Activated T-helper 17 cell treated with anti-CD3 and anti-CD28 coated beads, Interleukin-2, amount 50 U/mL, for 72 hours (primary cell): ENCODE data around the gene ZNF740. TPM values are rescaled to one million over a fixed set of nuclear protein-coding genes. Genes with fewer than 3 reads are reported as not detected.

Experiments used
- ATAC-seq: fragments of 150-1000 bp; cut with Tn5 transposase; replicated peaks from 2 replicates; pipeline ENCODE4 v1.10.0; 2021; ENCODE audit warnings: mild to moderate bottlenecking, moderate library complexity
- H3K27ac Mint-ChIP-seq: one replicate; pipeline ENCODE4 v1.8.0; 2022; ENCODE audit warnings: mixed read lengths
- H3K27me3 Mint-ChIP-seq: one replicate; pipeline ENCODE4 v1.8.0; 2022; ENCODE audit warnings: mixed read lengths
- H3K36me3 Mint-ChIP-seq: one replicate; pipeline ENCODE4 v1.8.0; 2022; ENCODE audit warnings: low read depth, mild to moderate bottlenecking, mixed read lengths
- H3K4me1 Mint-ChIP-seq: one replicate; pipeline ENCODE4 v1.8.0; 2022; ENCODE audit warnings: mixed read lengths
- H3K4me3 Mint-ChIP-seq: one replicate; pipeline ENCODE4 v1.8.0; 2022; ENCODE audit warnings: mild to moderate bottlenecking, mixed read lengths
- H3K9me3 Mint-ChIP-seq: one replicate; pipeline ENCODE4 v1.8.0; 2022; ENCODE audit warnings: mixed read lengths
- total RNA-seq, 2 donors: library from RNA; stranded (reverse); gene quantifications; one replicate each; pipeline ENCODE4 v1.2.3, GENCODE V29; 2022

ZNF740 gene
- total RNA-seq, 2 donors from 2014 or later = 41.8 to 42.3 TPM

GRCh38 chr12:53229454-53229853 is 48.9 kb downstream of the ZNF740 start:
- ATAC-seq = no peak
- H3K4me1 Mint-ChIP-seq = peaks cover 55% of the 10 kb centered on the region
- H3K27me3 Mint-ChIP-seq = no peaks in the 10 kb centered on the region
- peaks cover 35% of the 10 kb centered on the region for H3K36me3 Mint-ChIP-seq
- peak overlapping the region; percentile 86 for H3K4me3 Mint-ChIP-seq
- peak overlapping the region; percentile 73 for H3K27ac Mint-ChIP-seq
- no peaks in the 10 kb centered on the region for H3K9me3 Mint-ChIP-seq

GRCh38 chr12:53230108-53230845 is 49.8 kb downstream of the ZNF740 start:
- peak overlapping the region; percentile 73 for H3K27ac Mint-ChIP-seq
- H3K4me1 Mint-ChIP-seq = peaks cover 49% of the 10 kb centered on the region

GRCh38 chr12:53231671-53231920 is 51.1 kb downstream of the ZNF740 start:
- ATAC-seq = no peak
- H3K4me3 Mint-ChIP-seq = peak overlapping the region; percentile 86
- H3K27ac Mint-ChIP-seq = peak overlapping the region; percentile 65
- peaks cover 34% of the 10 kb centered on the region for H3K36me3 Mint-ChIP-seq
- H3K9me3 Mint-ChIP-seq = no peaks in the 10 kb centered on the region
- peaks cover 54% of the 10 kb centered on the region for H3K4me1 Mint-ChIP-seq
- H3K27me3 Mint-ChIP-seq = no peaks in the 10 kb centered on the region

More at GRCh38 chr12:53230108-53230845, 49.8 kb downstream of the ZNF740 start:
- Mint-ChIP-seq H3K4me3 (peak overlapping the region; percentile 86), H3K9me3 (no peaks in the 10 kb centered on the region), H3K27me3 (no peaks in the 10 kb centered on the region), H3K36me3 (peaks cover 35% of the 10 kb centered on the region)
- ATAC-seq = no peak

GRCh38 chr12:53231921-53232645 is 51.6 kb downstream of the ZNF740 start, which contains the start of gene RARG:
RARG (minus strand) TSS chr12:53232209; CDS start chr12:53227545, 4,664 bp downstream.
- H3K4me1 Mint-ChIP-seq = peaks cover 55% of the 10 kb centered on the region

GRCh38 chr12:53232646-53233461 is 52.3 kb downstream of the ZNF740 start:
- peak overlapping the region; percentile 86 for H3K4me3 Mint-ChIP-seq
- H3K36me3 Mint-ChIP-seq = peaks cover 23% of the 10 kb centered on the region
- peaks cover 55% of the 10 kb centered on the region for H3K4me1 Mint-ChIP-seq
- no peaks in the 10 kb centered on the region for H3K27me3 Mint-ChIP-seq
- no peaks in the 10 kb centered on the region for H3K9me3 Mint-ChIP-seq
- peak overlapping the region; percentile 77 for H3K27ac Mint-ChIP-seq
- ATAC-seq = peak; percentile 50

More at GRCh38 chr12:53231921-53232645, 51.6 kb downstream of the ZNF740 start, which contains the start of gene RARG:
- peak within 1 kb of the TSS; percentile 77 for H3K27ac Mint-ChIP-seq
- H3K27me3 Mint-ChIP-seq = no peaks in the 10 kb centered on the region
- peak; percentile 79 for ATAC-seq
- peak within 1 kb of the TSS; percentile 86 for H3K4me3 Mint-ChIP-seq
- no peaks in the 10 kb centered on the region for H3K9me3 Mint-ChIP-seq
- peaks cover 29% of the 10 kb centered on the region for H3K36me3 Mint-ChIP-seq

- Mint-ChIP-seq H3K27ac (peak overlapping the region; percentile 77), H3K4me3 (peak overlapping the region; percentile 86)
Observed at GRCh38 chr12:53233671-53234121, 53.2 kb downstream of the ZNF740 start.

GRCh38 chr12:53234271-53234914 is 53.9 kb downstream of the ZNF740 start:
- Mint-ChIP-seq H3K27ac (peak overlapping the region; percentile 49), H3K9me3 (no peaks in the 10 kb centered on the region), H3K27me3 (no peaks in the 10 kb centered on the region), H3K36me3 (peaks cover 15% of the 10 kb centered on the region), H3K4me1 (peaks cover 43% of the 10 kb centered on the region), H3K4me3 (peak overlapping the region; percentile 86)
- ATAC-seq = no peak

More at GRCh38 chr12:53233671-53234121, 53.2 kb downstream of the ZNF740 start:
- Mint-ChIP-seq H3K27me3 (no peaks in the 10 kb centered on the region), H3K4me1 (peaks cover 48% of the 10 kb centered on the region), H3K36me3 (peaks cover 16% of the 10 kb centered on the region), H3K9me3 (no peaks in the 10 kb centered on the region)
- no peak for ATAC-seq

GRCh38 chr12:53235164-53235563 is 54.6 kb downstream of the ZNF740 start:
- no peaks in the 10 kb centered on the region for H3K9me3 Mint-ChIP-seq
- no peak for ATAC-seq
- H3K4me1 Mint-ChIP-seq = peaks cover 39% of the 10 kb centered on the region
- no peaks in the 10 kb centered on the region for H3K27me3 Mint-ChIP-seq
- peaks cover 7% of the 10 kb centered on the region for H3K36me3 Mint-ChIP-seq
- peak overlapping the region; percentile 94 for H3K27ac Mint-ChIP-seq
- H3K4me3 Mint-ChIP-seq = peak overlapping the region; percentile 86

- Mint-ChIP-seq H3K4me3 (peak overlapping the region; percentile 86), H3K4me1 (peaks cover 37% of the 10 kb centered on the region), H3K9me3 (no peaks in the 10 kb centered on the region), H3K27ac (peak overlapping the region; percentile 94), H3K27me3 (no peaks in the 10 kb centered on the region), H3K36me3 (peaks cover 2% of the 10 kb centered on the region)
- peak; percentile 27 for ATAC-seq
Observed at GRCh38 chr12:53235742-53236442, 55.4 kb downstream of the ZNF740 start.

- H3K9me3 Mint-ChIP-seq = no peaks in the 10 kb centered on the region
- H3K27me3 Mint-ChIP-seq = no peaks in the 10 kb centered on the region
- no peaks in the 10 kb centered on the region for H3K36me3 Mint-ChIP-seq
- peak overlapping the region; percentile 94 for H3K27ac Mint-ChIP-seq
- H3K4me1 Mint-ChIP-seq = peaks cover 41% of the 10 kb centered on the region
- ATAC-seq = peak; percentile 31
- peak overlapping the region; percentile 86 for H3K4me3 Mint-ChIP-seq
Observed at GRCh38 chr12:53236443-53237111, 56.1 kb downstream of the ZNF740 start.

- no peak overlapping the region for H3K4me3 Mint-ChIP-seq
- H3K9me3 Mint-ChIP-seq = no peaks in the 10 kb centered on the region
- no peak for ATAC-seq
- H3K36me3 Mint-ChIP-seq = no peaks in the 10 kb centered on the region
- H3K4me1 Mint-ChIP-seq = peaks cover 46% of the 10 kb centered on the region
- H3K27ac Mint-ChIP-seq = no peak overlapping the region
- H3K27me3 Mint-ChIP-seq = no peaks in the 10 kb centered on the region
Observed at GRCh38 chr12:53239643-53240258, 59.2 kb downstream of the ZNF740 start.

GRCh38 chr12:53241623-53242412 is 61.3 kb downstream of the ZNF740 start:
- Mint-ChIP-seq H3K4me3 (no peak overlapping the region), H3K27ac (peak overlapping the region; percentile 21), H3K36me3 (no peaks in the 10 kb centered on the region), H3K9me3 (no peaks in the 10 kb centered on the region), H3K4me1 (peaks cover 29% of the 10 kb centered on the region), H3K27me3 (no peaks in the 10 kb centered on the region)
- no peak for ATAC-seq
